GM12878 (cell line): ENCODE results near the gene PCDHGA7. TPM values are rescaled to one million over a fixed set of nuclear protein-coding genes. Genes with fewer than 3 reads are reported as not detected.

ENCODE experiments used
- ATAC-seq: fragments of 200-7000 bp; cut with Tn5 transposase; 3 replicates; pipeline ENCODE4 v1.9.1; 2020; ENCODE audit warnings: mild to moderate bottlenecking, moderate library complexity
- BruUV-seq: library from RNA; stranded (reverse); fragments of 400-500 nt; replicated peaks from 2 replicates; lab custom pipeline; 2021; lab: Mats Ljungman, UMichigan
- CTCF ChIA-PET: fragments of 300-600 bp; sonication (Branson Sonifier 250); formaldehyde crosslinking; extraction: SDS; loops from one replicate; lab custom pipeline; 2021; ENCODE audit warnings: inconsistent platforms; lab: Yijun Ruan, JAX
- POLR2A ChIA-PET: fragments of 350-600 bp; formaldehyde crosslinking; extraction: SDS; loops from one replicate; lab custom pipeline; 2021; ENCODE audit warnings: inconsistent platforms; lab: Charles Lee
- RAD21 ChIA-PET: fragments of 300-600 bp; sonication (Branson Sonifier 250); formaldehyde crosslinking; loops from one replicate; lab custom pipeline; 2023; ENCODE audit warnings: antibody characterized with exemption; ENCODE audit not compliant: unreplicated experiment; lab: Charles Lee
- SMC1A ChIA-PET: fragments of 300-600 bp; sonication (Branson Sonifier 250); formaldehyde crosslinking; loops from one replicate; lab custom pipeline; 2023; ENCODE audit not compliant: unreplicated experiment, uncharacterized antibody; lab: Charles Lee
- DNase-seq: peaks from one replicate; pipeline ENCODE4 v3.0.0-alpha.2; 2011; ENCODE audit warnings: low read depth, low spot score
- FAIRE-seq: peaks from 3 replicates; lab custom pipeline; 2011; peaks lifted over from hg19 to GRCh38; lab: Jason Lieb, UNC
- H2AFZ ChIP-seq: 2 replicates; pipeline ENCODE4 v1.6.0; 2011; ENCODE audit warnings: low read depth, low read length, control low read depth; ENCODE audit not compliant: control insufficient read depth
- H3K27ac ChIP-seq: 2 replicates; pipeline ENCODE4 v1.5.1; 2011; ENCODE audit warnings: control low read depth; ENCODE audit not compliant: control insufficient read depth, insufficient read depth
- H3K27me3 ChIP-seq, 2 experiments: replicated peaks in 1 of 2; 2 replicates each; pipeline versions ENCODE4 v1.6.0 to v1.6.1; 2011; ENCODE audit warnings: low read length in 1 of 2; ENCODE audit not compliant: control insufficient read depth in 2 of 2, insufficient read depth in 2 of 2
- H3K36me3 ChIP-seq, 2 experiments: 2 replicates each; pipeline ENCODE4 v1.5.1; 2011; ENCODE audit warnings: low read length in 1 of 2; ENCODE audit not compliant: control insufficient read depth in 2 of 2, insufficient read depth in 2 of 2
- H3K4me1 ChIP-seq: 2 replicates; pipeline ENCODE4 v1.6.1; 2011; ENCODE audit warnings: mild to moderate bottlenecking, low read length, moderate library complexity, mixed read lengths; ENCODE audit not compliant: control insufficient read depth, insufficient read depth
- H3K4me2 ChIP-seq: 2 replicates; pipeline ENCODE4 v1.6.0; 2011; ENCODE audit warnings: control low read depth; ENCODE audit not compliant: control insufficient read depth, insufficient read depth
- H3K4me3 ChIP-seq: fragments of 200-600 bp; sonication (generic); 2 replicates; pipeline ENCODE4 v1.5.1; 2016
- H3K79me2 ChIP-seq: 2 replicates; pipeline ENCODE4 v1.6.0; 2011; ENCODE audit warnings: low read length; ENCODE audit not compliant: control insufficient read depth, insufficient read depth
- H3K9ac ChIP-seq: 2 replicates; pipeline ENCODE4 v1.8.0; 2011; ENCODE audit warnings: low read length, control low read depth, mixed read lengths; ENCODE audit not compliant: control insufficient read depth, insufficient read depth
- H3K9me3 ChIP-seq: replicated peaks from 3 replicates; pipeline ENCODE4 v1.5.1; 2011; ENCODE audit warnings: mild to moderate bottlenecking, low read length; ENCODE audit not compliant: control insufficient read depth, insufficient read depth
- H4K20me1 ChIP-seq: 2 replicates; pipeline ENCODE4 v1.6.0; 2011; ENCODE audit not compliant: control insufficient read depth, insufficient read depth
- CEBPZ ChIP-seq: fragments of 150-350 bp; IDR thresholded peaks from 2 replicates; pipeline ENCODE4 v1.6.1; 2016; ENCODE audit warnings: low read depth, low read length
- EZH2 ChIP-seq: IDR thresholded peaks from 2 replicates; pipeline ENCODE4 v1.6.1; 2012; ENCODE audit warnings: low read depth, mild to moderate bottlenecking, control low read depth, inconsistent platforms, low read length, borderline replicate concordance; ENCODE audit not compliant: control insufficient read depth
- FOXM1 ChIP-seq: IDR thresholded peaks from 2 replicates; pipeline ENCODE4 v1.6.1; 2012; ENCODE audit warnings: low read depth, mild to moderate bottlenecking, inconsistent platforms, low read length, moderate library complexity
- HCFC1 ChIP-seq: fragments of 150-350 bp; IDR thresholded peaks from 2 replicates; pipeline ENCODE4 v1.6.1; 2014; ENCODE audit warnings: low read length
- IRF4 ChIP-seq: IDR thresholded peaks from 2 replicates; pipeline ENCODE4 v1.6.1; 2011; ENCODE audit warnings: low read depth, low read length
- IRF5 ChIP-seq: fragments of 450-650 bp; IDR thresholded peaks from 2 replicates; pipeline ENCODE4 v1.6.1; 2017; ENCODE audit warnings: borderline replicate concordance
- MLLT1 ChIP-seq: fragments of 450-650 bp; IDR thresholded peaks from 2 replicates; pipeline ENCODE4 v1.6.1; 2016; ENCODE audit warnings: mild to moderate bottlenecking
- NBN ChIP-seq: fragments of 450-650 bp; IDR thresholded peaks from 2 replicates; pipeline ENCODE4 v1.6.1; 2016
- NR2F1 ChIP-seq: fragments of 450-650 bp; conservative IDR thresholded peaks from 2 replicates; pipeline ENCODE4 v1.6.1; 2017; ENCODE audit warnings: mild to moderate bottlenecking
- POLR2AphosphoS5 ChIP-seq: IDR thresholded peaks from 2 replicates; pipeline ENCODE4 v1.6.1; 2011; ENCODE audit warnings: mild to moderate bottlenecking, low read length, inconsistent platforms
- RAD21 ChIP-seq: IDR thresholded peaks from 2 replicates; pipeline ENCODE4 v1.6.1; 2011; ENCODE audit warnings: mild to moderate bottlenecking, low read depth, low read length, moderate library complexity; ENCODE audit not compliant: insufficient read depth
- SUZ12 ChIP-seq: fragments of 200-600 bp; sonication (generic); IDR thresholded peaks from one replicate; pipeline ENCODE4 v1.6.1; 2018; ENCODE audit warnings: antibody characterized with exemption, mild to moderate bottlenecking; ENCODE audit not compliant: unreplicated experiment
- TBL1XR1 ChIP-seq: IDR thresholded peaks from 2 replicates; pipeline ENCODE4 v1.6.1; 2012; ENCODE audit warnings: low read depth, low read length, improper control_type of control experiment
- ZNF24 ChIP-seq: fragments of 450-650 bp; IDR thresholded peaks from 2 replicates; pipeline ENCODE4 v1.6.1; 2017; ENCODE audit warnings: antibody characterized with exemption, mild to moderate bottlenecking
- WGBS: methylation state at CpG from one replicate; pipeline ENCODE4 v1.1.6; 2016; ENCODE audit warnings: low lambda C conversion rate; ENCODE audit not compliant: insufficient replicate concordance, insufficient coverage; ENCODE audit errors: missing lambda C conversion rate; 5-methylcytosine and 5-hydroxymethylcytosine counted together
- in situ Hi-C: fragments of 300-500 bp; cut with MboI; formaldehyde crosslinking; loops from 9 replicates; pipeline ENCODE4 v1.14.3; 2018; ENCODE audit warnings: mixed read lengths
- intact Hi-C: fragments of 100-400 bp; cut with micrococcal nuclease; formaldehyde crosslinking; loops from one replicate; pipeline ENCODE4 v1.14.2; 2022; ENCODE audit not compliant: unreplicated experiment
- polyA plus RNA-seq, 11 experiments: library from polyadenylated mRNA; depleted of rRNA in 4 of 11; unstranded in 6 of 11; stranded (reverse) in 5 of 11; fragments of >200 nt; fragmentation: Nextera tagmentation in 4 of 11; fragmentation: Illumina TruSeq in 1 of 11; extraction: Ambion mirVana in 4 of 11; extraction: Trizol in 1 of 11; gene quantifications; 1 replicate in 1 of 11; 2 replicates in 10 of 11; pipeline versions ENCODE4 v1.2.1 to v1.2.3, GENCODE V29; 2011 to 2016; ENCODE audit warnings: inconsistent platforms in 2 of 11, missing spikeins in 2 of 11, low read depth in 1 of 11
- total RNA-seq, 4 experiments: library from RNA; depleted of rRNA in 3 of 4; stranded (reverse); fragments of >200 nt in 3 of 4; fragmentation: Illumina TruSeq in 1 of 4; extraction: Trizol in 1 of 4; gene quantifications; 2 replicates each; pipeline versions ENCODE4 v1.2.1 to v1.2.3, GENCODE V29; 2013 to 2021
- TF ChIP-seq, protein P1 (sequence below): fragments of 450-650 bp; IDR thresholded peaks from 2 replicates; pipeline ENCODE4 v1.6.1; 2017; ENCODE audit warnings: mild to moderate bottlenecking, moderate library complexity

The PCDHGA7 gene
- total and polyA plus RNA-seq, 10 of the 15 experiments (the other 5 are each of a cell fraction or from before 2014, with no cell fraction given) = 0.01 to 0.18 (median 0.08) TPM; not detected in 3

DNA sequence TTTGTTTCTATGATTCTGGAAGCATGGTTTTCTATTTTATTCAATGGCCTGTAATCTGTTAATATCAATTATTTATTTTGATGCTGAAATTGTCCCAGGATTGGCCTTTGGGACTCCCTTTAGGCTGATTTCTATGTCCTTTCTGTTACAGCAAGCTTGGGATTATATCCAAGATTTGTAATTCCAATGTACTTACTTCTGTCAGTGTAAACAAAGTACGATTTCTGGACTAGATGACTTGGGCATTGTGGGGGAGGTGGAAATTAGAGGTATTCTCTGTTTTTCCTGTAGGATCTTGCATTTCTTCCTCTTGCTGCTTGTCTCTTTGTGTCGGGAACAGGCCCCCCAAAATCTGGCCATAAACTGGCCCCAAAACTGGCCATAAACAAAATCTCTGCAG lies 51.5 kb downstream of the PCDHGA7 start:
- Histone ChIP-seq H3K9me3 (peaks cover 13% of the 10 kb centered on the region; the same call in 2 of the 3 replicates), H3K4me1 (no peaks in the 10 kb centered on the region; the same call in 1 of the 2 replicates), H3K36me3 (no peaks in the 10 kb centered on the region), H4K20me1 (no peaks in the 10 kb centered on the region), H3K27ac (no peak overlapping the region), H3K4me2 (no peak overlapping the region), H3K79me2 (no peaks in the 10 kb centered on the region), H3K4me3 (no peak overlapping the region), H2AFZ (no peak overlapping the region), H3K9ac (no peak overlapping the region), H3K27me3 (no peaks in the 10 kb centered on the region)
- CTCF ChIA-PET = interaction anchor here (1.2 kb wide), 1 partner anchor 90 kb away, joined by 3 read pairs; no protein-coding TSS in a partner anchor
- 89% methylated on average over 2 of the region's 2 CpGs for WGBS
- SMC1A ChIA-PET = no interaction called here
- no peak for ATAC-seq
- TF ChIP-seq NBN (no peak), RAD21 (no peak), FOXM1 (no peak), IRF4 (no peak), NR2F1 (no peak), HCFC1 (no peak), MLLT1 (no peak), POLR2AphosphoS5 (no peak), SUZ12 (no peak), TBL1XR1 (no peak), CEBPZ (no peak), ZNF24 (no peak), IRF5 (no peak), EZH2 (no peak)
- TF ChIP-seq, protein P1, sequence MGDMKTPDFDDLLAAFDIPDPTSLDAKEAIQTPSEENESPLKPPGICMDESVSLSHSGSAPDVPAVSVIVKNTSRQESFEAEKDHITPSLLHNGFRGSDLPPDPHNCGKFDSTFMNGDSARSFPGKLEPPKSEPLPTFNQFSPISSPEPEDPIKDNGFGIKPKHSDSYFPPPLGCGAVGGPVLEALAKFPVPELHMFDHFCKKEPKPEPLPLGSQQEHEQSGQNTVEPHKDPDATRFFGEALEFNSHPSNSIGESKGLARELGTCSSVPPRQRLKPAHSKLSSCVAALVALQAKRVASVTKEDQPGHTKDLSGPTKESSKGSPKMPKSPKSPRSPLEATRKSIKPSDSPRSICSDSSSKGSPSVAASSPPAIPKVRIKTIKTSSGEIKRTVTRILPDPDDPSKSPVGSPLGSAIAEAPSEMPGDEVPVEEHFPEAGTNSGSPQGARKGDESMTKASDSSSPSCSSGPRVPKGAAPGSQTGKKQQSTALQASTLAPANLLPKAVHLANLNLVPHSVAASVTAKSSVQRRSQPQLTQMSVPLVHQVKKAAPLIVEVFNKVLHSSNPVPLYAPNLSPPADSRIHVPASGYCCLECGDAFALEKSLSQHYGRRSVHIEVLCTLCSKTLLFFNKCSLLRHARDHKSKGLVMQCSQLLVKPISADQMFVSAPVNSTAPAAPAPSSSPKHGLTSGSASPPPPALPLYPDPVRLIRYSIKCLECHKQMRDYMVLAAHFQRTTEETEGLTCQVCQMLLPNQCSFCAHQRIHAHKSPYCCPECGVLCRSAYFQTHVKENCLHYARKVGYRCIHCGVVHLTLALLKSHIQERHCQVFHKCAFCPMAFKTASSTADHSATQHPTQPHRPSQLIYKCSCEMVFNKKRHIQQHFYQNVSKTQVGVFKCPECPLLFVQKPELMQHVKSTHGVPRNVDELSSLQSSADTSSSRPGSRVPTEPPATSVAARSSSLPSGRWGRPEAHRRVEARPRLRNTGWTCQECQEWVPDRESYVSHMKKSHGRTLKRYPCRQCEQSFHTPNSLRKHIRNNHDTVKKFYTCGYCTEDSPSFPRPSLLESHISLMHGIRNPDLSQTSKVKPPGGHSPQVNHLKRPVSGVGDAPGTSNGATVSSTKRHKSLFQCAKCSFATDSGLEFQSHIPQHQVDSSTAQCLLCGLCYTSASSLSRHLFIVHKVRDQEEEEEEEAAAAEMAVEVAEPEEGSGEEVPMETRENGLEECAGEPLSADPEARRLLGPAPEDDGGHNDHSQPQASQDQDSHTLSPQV = no peak
- RAD21 ChIA-PET = no interaction called here
- no peak for DNase-seq
- POLR2A ChIA-PET = no interaction called here
- intact Hi-C loops = no loop called here
- no TSS peak for BruUV-seq
- no peak for FAIRE-seq
- in situ Hi-C loops = no loop called here
